ENCODE measurements around the gene SRSF1. TPM values are rescaled to one million over a fixed set of nuclear protein-coding genes. Genes with fewer than 3 reads are reported as not detected.

The SRSF1 gene
- total RNA-seq, 1 donor from 2014 or later: 153 TPM

- no peaks in the 10 kb centered on the region for H3K27me3 ChIP-seq
- DNase-seq (no peak), ATAC-seq (no peak)
- intact Hi-C loops (cut with DNase I): no loop called here
- H3K4me1 ChIP-seq: peaks cover 64% of the 10 kb centered on the region
- H3K27ac ChIP-seq: no peak overlapping the region
- no peak for TF ChIP-seq CTCF (IDR thresholded peaks at IDR 0.05)
- no peaks in the 10 kb centered on the region for H3K9me3 ChIP-seq
- H3K4me3 ChIP-seq: peak overlapping the region; percentile 3
- peaks cover 26% of the 10 kb centered on the region for H3K36me3 ChIP-seq
Measured at GRCh38 chr17:57984936-57985674, 21.9 kb downstream of the SRSF1 start.

- H3K4me3 ChIP-seq: no peak overlapping the region
- no peaks in the 10 kb centered on the region for H3K27me3 ChIP-seq
- intact Hi-C loops (cut with DNase I): no loop called here
- DNase-seq (no peak), ATAC-seq (no peak)
- peaks cover 33% of the 10 kb centered on the region for H3K36me3 ChIP-seq
- no peaks in the 10 kb centered on the region for H3K9me3 ChIP-seq
- H3K4me1 ChIP-seq: peaks cover 64% of the 10 kb centered on the region
- TF ChIP-seq CTCF (IDR thresholded peaks at IDR 0.05): no peak
- H3K27ac ChIP-seq: no peak overlapping the region
Measured at GRCh38 chr17:57984261-57984890, 22.7 kb downstream of the SRSF1 start.

- Histone ChIP-seq H3K27me3 (no peaks in the 10 kb centered on the region), H3K4me1 (peaks cover 56% of the 10 kb centered on the region), H3K9me3 (no peaks in the 10 kb centered on the region), H3K36me3 (peaks cover 42% of the 10 kb centered on the region), H3K27ac (no peak overlapping the region), H3K4me3 (no peak overlapping the region)
- ATAC-seq: no peak
- intact Hi-C loops (cut with DNase I): no loop called here
- no peak for TF ChIP-seq CTCF (IDR thresholded peaks at IDR 0.05)
- DNase-seq: no peak
Measured at GRCh38 chr17:57983446-57983845, 23.6 kb downstream of the SRSF1 start.

GRCh38 chr17:57982452-57983170 lies 24.4 kb downstream of the SRSF1 start:
- intact Hi-C loops (cut with DNase I): no loop called here

GRCh38 chr17:57980522-57980921 lies 26.5 kb downstream of the SRSF1 start:
- intact Hi-C loops (cut with DNase I): no loop called here
- no peak overlapping the region for H3K4me3 ChIP-seq
- peaks cover 47% of the 10 kb centered on the region for H3K4me1 ChIP-seq
- peaks cover 71% of the 10 kb centered on the region for H3K36me3 ChIP-seq
- H3K27me3 ChIP-seq: no peaks in the 10 kb centered on the region
- H3K9me3 ChIP-seq: no peaks in the 10 kb centered on the region
- no peak overlapping the region for H3K27ac ChIP-seq
- DNase-seq (no peak), ATAC-seq (no peak)
- TF ChIP-seq CTCF (IDR thresholded peaks at IDR 0.05): no peak

More at GRCh38 chr17:57982452-57983170, 24.4 kb downstream of the SRSF1 start:
- ATAC-seq (no peak), DNase-seq (no peak)
- TF ChIP-seq CTCF (IDR thresholded peaks at IDR 0.05): no peak
- Histone ChIP-seq H3K36me3 (peaks cover 51% of the 10 kb centered on the region), H3K4me3 (no peak overlapping the region), H3K27ac (no peak overlapping the region), H3K27me3 (no peaks in the 10 kb centered on the region), H3K9me3 (no peaks in the 10 kb centered on the region), H3K4me1 (peaks cover 56% of the 10 kb centered on the region)
